ENCODE data around the gene LYRM9.
"Not testable (repeated sequence)": the region's sequence is repeated elsewhere in the genome, so short reads cannot be mapped to it uniquely, and the experiment has no call there.

LYRM9 gene

GRCh38 chr17:27873746-27874145, 19.4 kb downstream of the LYRM9 start:
- no peak for DNase-seq (ENCODE audit: low read depth in 2 of 2)

- DNase-seq (ENCODE audit: low read depth in 2 of 2), result no peak
These were observed 20.0 kb downstream of the LYRM9 start for GRCh38 chr17:27873211-27873610.

GRCh38 chr17:27872776-27873175, 20.4 kb downstream of the LYRM9 start:
- no peak for DNase-seq (ENCODE audit: low read depth in 2 of 2)

GRCh38 chr17:27871407-27871806, 21.8 kb downstream of the LYRM9 start:
- no peak for DNase-seq (ENCODE audit: low read depth in 2 of 2)

- DNase-seq (ENCODE audit: low read depth in 2 of 2), result no peak
These were observed 22.8 kb downstream of the LYRM9 start for GRCh38 chr17:27870345-27870744.

GRCh38 chr17:27868565-27868964, 24.6 kb downstream of the LYRM9 start:
- no peak for DNase-seq (ENCODE audit: low read depth in 2 of 2)

- no peak for DNase-seq (ENCODE audit: low read depth in 2 of 2)
These were observed 30.3 kb downstream of the LYRM9 start for GRCh38 chr17:27862840-27863239.

GRCh38 chr17:27862004-27862403, 31.2 kb downstream of the LYRM9 start:
- no peak for DNase-seq (ENCODE audit: low read depth in 2 of 2)

- DNase-seq (ENCODE audit: low read depth in 2 of 2), result no peak
These were observed 32.0 kb downstream of the LYRM9 start for GRCh38 chr17:27860971-27861664.

- no peak for DNase-seq (ENCODE audit: low read depth in 2 of 2)
These were observed 34.4 kb downstream of the LYRM9 start for GRCh38 chr17:27858621-27859305.

- no peak for DNase-seq (ENCODE audit: low read depth in 2 of 2)
These were observed 36.3 kb downstream of the LYRM9 start for GRCh38 chr17:27856676-27857432.

- no peak for DNase-seq (ENCODE audit: low read depth in 2 of 2)
These were observed 37.7 kb downstream of the LYRM9 start for GRCh38 chr17:27855454-27855853.

- no peak for DNase-seq (ENCODE audit: low read depth in 2 of 2)
These were observed 39.0 kb downstream of the LYRM9 start for GRCh38 chr17:27854163-27854562.

GRCh38 chr17:27853091-27853490, 40.1 kb downstream of the LYRM9 start:
- DNase-seq (ENCODE audit: low read depth in 2 of 2), result no peak

GRCh38 chr17:27849474-27850185, 43.5 kb downstream of the LYRM9 start:
- no peak for DNase-seq (ENCODE audit: low read depth in 2 of 2)

GRCh38 chr17:27848931-27849330, 44.2 kb downstream of the LYRM9 start:
- no peak for DNase-seq (ENCODE audit: low read depth in 2 of 2)

- not testable (repeated sequence) for DNase-seq (ENCODE audit: low read depth in 2 of 2)
These were observed 46.3 kb downstream of the LYRM9 start for GRCh38 chr17:27846808-27847307.

- no peak for DNase-seq (ENCODE audit: low read depth in 2 of 2)
These were observed 47.0 kb downstream of the LYRM9 start for GRCh38 chr17:27846042-27846655.

- no peak for DNase-seq (ENCODE audit: low read depth in 2 of 2)
These were observed 47.7 kb downstream of the LYRM9 start for GRCh38 chr17:27845264-27846041.

- DNase-seq (ENCODE audit: low read depth in 2 of 2), result no peak
These were observed 52.5 kb downstream of the LYRM9 start for GRCh38 chr17:27840688-27841087.

GRCh38 chr17:27840406-27840678, 52.8 kb downstream of the LYRM9 start:
- not testable (repeated sequence) for DNase-seq (ENCODE audit: low read depth in 2 of 2)

All from stimulated activated CD8-positive, alpha-beta memory T cell treated with anti-CD3 and anti-CD28 coated beads, Interleukin-7, amount 100 ng/mL, for 1 hour (primary cell).